Measurements from ENCODE around the gene LRRC46.

Gene LRRC46
- 0.28 to 0.72 reads per million in 2 donors for total RNA-seq

- peak; percentile 88 for DNase-seq
Observed at GRCh38 chr17:47831003-47831933, at the start of gene LRRC46, which contains the start of gene MRPL10. Gene LRRC46, plus strand, starts transcription at chr17:47831670. Its CDS starts 320 bp downstream, at chr17:47831990. Gene MRPL10, minus strand, starts transcription at chr17:47831541. Its CDS starts 30 bp downstream, at chr17:47831511.

- no peak for DNase-seq
Observed at GRCh38 chr17:47785538-47786123, 45.8 kb upstream of the LRRC46 start.

- peak; percentile 31 for DNase-seq
Observed at GRCh38 chr17:47789611-47790561, 41.6 kb upstream of the LRRC46 start.

GRCh38 chr17:47791025-47791424 lies 40.4 kb upstream of the LRRC46 start:
- DNase-seq = no peak

- DNase-seq = no peak
Observed at GRCh38 chr17:47792457-47792856, 39.0 kb upstream of the LRRC46 start.

- DNase-seq = no peak
Observed at GRCh38 chr17:47792979-47793378, 38.5 kb upstream of the LRRC46 start.

- DNase-seq = no peak
Observed at GRCh38 chr17:47797797-47798196, 33.7 kb upstream of the LRRC46 start.

- DNase-seq = no peak
Observed at GRCh38 chr17:47800686-47801085, 30.8 kb upstream of the LRRC46 start.

- DNase-seq = no peak
Observed at GRCh38 chr17:47801176-47801765, 30.2 kb upstream of the LRRC46 start.

GRCh38 chr17:47801906-47802305 lies 29.6 kb upstream of the LRRC46 start:
- no peak for DNase-seq

- peak; percentile 44 for DNase-seq
Observed at GRCh38 chr17:47802341-47803022, 29.0 kb upstream of the LRRC46 start.

GRCh38 chr17:47803201-47803600 lies 28.3 kb upstream of the LRRC46 start:
- DNase-seq = no peak

GRCh38 chr17:47803751-47804150 lies 27.7 kb upstream of the LRRC46 start:
- no peak for DNase-seq

- no peak for DNase-seq
Observed at GRCh38 chr17:47804461-47804860, 27.0 kb upstream of the LRRC46 start.

GRCh38 chr17:47806026-47806912 lies 25.2 kb upstream of the LRRC46 start:
- no peak for DNase-seq

GRCh38 chr17:47806913-47807255 lies 24.6 kb upstream of the LRRC46 start:
- DNase-seq = no peak

- no peak for DNase-seq
Observed at GRCh38 chr17:47807421-47807820, 24.0 kb upstream of the LRRC46 start.

GRCh38 chr17:47808036-47808829 lies 23.2 kb upstream of the LRRC46 start:
- DNase-seq = no peak

GRCh38 chr17:47808830-47809480 lies 22.5 kb upstream of the LRRC46 start:
- no peak for DNase-seq

All from T-helper 9 cell (primary cell).